Neural cell (in vitro differentiated cells): Measurements from ENCODE around the gene HAPLN2. TPM values are rescaled to one million over a fixed set of nuclear protein-coding genes. Genes with fewer than 3 reads are reported as not detected.

Experiments
- H2AFZ ChIP-seq: fragments of 200-600, 300-800 bp; sonication (generic), shearing (Covaris generic); 2 replicates; pipeline ENCODE4 v1.6.0; 2014; ENCODE audit warnings: low read depth, mild to moderate bottlenecking, antibody characterized with exemption, low read length, moderate library complexity
- H3F3A ChIP-seq: fragments of 200-600 bp; shearing (Covaris generic); 2 replicates; pipeline ENCODE4 v1.6.1; 2016; ENCODE audit warnings: mild to moderate bottlenecking, moderate library complexity, mixed read lengths, antibody characterized with exemption, low read length; ENCODE audit not compliant: insufficient read depth, poor library complexity, severe bottlenecking
- H3K27ac ChIP-seq: fragments of 200-600, 300-800 bp; sonication (generic), shearing (Covaris generic); 2 replicates; pipeline ENCODE4 v1.5.1; 2014; ENCODE audit warnings: mild to moderate bottlenecking, low read length, moderate library complexity
- H3K27me3 ChIP-seq: fragments of 300-800, 200-600 bp; sonication (generic), shearing (Covaris generic); 2 replicates; pipeline ENCODE4 v1.6.0; 2014; ENCODE audit warnings: mild to moderate bottlenecking, low read depth, low read length, moderate library complexity; ENCODE audit not compliant: insufficient read depth
- H3K36me3 ChIP-seq: fragments of 300-800, 200-600 bp; sonication (generic), shearing (Covaris generic); 2 replicates; pipeline ENCODE4 v1.5.1; 2014; ENCODE audit warnings: mild to moderate bottlenecking, antibody characterized with exemption, low read length, moderate library complexity; ENCODE audit not compliant: insufficient read depth
- H3K4me2 ChIP-seq: fragments of 300-800, 200-600 bp; sonication (generic), shearing (Covaris generic); 2 replicates; pipeline ENCODE4 v1.6.0; 2014; ENCODE audit warnings: mild to moderate bottlenecking, low read length
- H3K4me3 ChIP-seq: fragments of 300-800, 200-600 bp; sonication (generic), shearing (Covaris generic); 2 replicates; pipeline ENCODE4 v1.5.1; 2014; ENCODE audit warnings: mild to moderate bottlenecking, low read length, moderate library complexity
- H3K79me2 ChIP-seq: fragments of 200-600 bp; shearing (Covaris generic); replicated peaks from 2 replicates; pipeline ENCODE4 v1.6.0; 2014; ENCODE audit warnings: mild to moderate bottlenecking, low read length, moderate library complexity; ENCODE audit not compliant: insufficient read depth
- H3K9ac ChIP-seq: fragments of 300-800, 200-600 bp; sonication (generic), shearing (Covaris generic); 2 replicates; pipeline ENCODE4 v1.6.1; 2016; ENCODE audit warnings: mild to moderate bottlenecking, low read length, mixed read lengths
- H3K9me2 ChIP-seq: fragments of 200-600 bp; shearing (Covaris generic); 2 replicates; pipeline ENCODE4 v1.6.1; 2016; ENCODE audit warnings: mild to moderate bottlenecking, low read length, mixed read lengths; ENCODE audit not compliant: insufficient read depth
- H3K9me3 ChIP-seq: fragments of 200-600, 300-800 bp; sonication (generic), shearing (Covaris generic); 2 replicates; pipeline ENCODE4 v1.6.1; 2016; ENCODE audit warnings: mild to moderate bottlenecking, mixed run types, low read length, moderate library complexity, mixed read lengths
- H4K20me1 ChIP-seq: fragments of 200-600 bp; shearing (Covaris generic); 2 replicates; pipeline ENCODE4 v1.6.1; 2016; ENCODE audit warnings: mild to moderate bottlenecking, mixed run types; ENCODE audit not compliant: insufficient read depth
- EP300 ChIP-seq: fragments of 450-650 bp; conservative IDR thresholded peaks from 2 replicates; pipeline ENCODE4 v1.6.1; 2014; ENCODE audit warnings: antibody characterized with exemption, mild to moderate bottlenecking, moderate library complexity; ENCODE audit not compliant: poor library complexity, severe bottlenecking
- EZH2 ChIP-seq: fragments of 200-600, 300-800 bp; shearing (Covaris generic), sonication (generic); IDR thresholded peaks from 2 replicates; pipeline ENCODE4 v1.6.1; 2014; ENCODE audit warnings: antibody characterized with exemption, low read length, borderline replicate concordance, mild to moderate bottlenecking; ENCODE audit not compliant: insufficient read depth, poor library complexity, severe bottlenecking
- MXI1 ChIP-seq: fragments of 450-650 bp; conservative IDR thresholded peaks from 2 replicates; pipeline ENCODE4 v1.6.1; 2014; ENCODE audit warnings: antibody characterized with exemption, mild to moderate bottlenecking; ENCODE audit not compliant: poor library complexity, severe bottlenecking
- POLR2AphosphoS5 ChIP-seq: IDR thresholded peaks from 2 replicates; pipeline ENCODE4 v1.6.1; 2012
- RAD21 ChIP-seq: fragments of 450-650 bp; conservative IDR thresholded peaks from 2 replicates; pipeline ENCODE4 v1.6.1; 2014; ENCODE audit warnings: antibody characterized with exemption, mild to moderate bottlenecking, moderate library complexity
- SMC3 ChIP-seq: fragments of 450-650 bp; conservative IDR thresholded peaks from 2 replicates; pipeline ENCODE4 v1.6.1; 2014; ENCODE audit warnings: antibody characterized with exemption, mild to moderate bottlenecking, moderate library complexity; ENCODE audit not compliant: poor library complexity
- TAF1 ChIP-seq: IDR thresholded peaks from 2 replicates; pipeline ENCODE4 v1.6.1; 2012; ENCODE audit warnings: low read depth
- polyA plus RNA-seq: library from polyadenylated mRNA; depleted of rRNA; stranded (reverse); fragments of >200 nt; gene quantifications from 2 replicates; pipeline ENCODE4 v1.2.3, GENCODE V29; 2014
- TF ChIP-seq, protein P1 (sequence below): fragments of 450-650 bp; IDR thresholded peaks from 2 replicates; pipeline ENCODE4 v1.5.1; 2014; ENCODE audit warnings: antibody characterized with exemption, mild to moderate bottlenecking, moderate library complexity; ENCODE audit not compliant: poor library complexity, severe bottlenecking
- TF ChIP-seq, protein P2 (sequence below): IDR thresholded peaks from 2 replicates; pipeline ENCODE4 v1.6.1; 2012; ENCODE audit warnings: borderline replicate concordance

HAPLN2 gene
- polyA plus RNA-seq, 1 donor from 2014 or later: 22.9 TPM

DNA sequence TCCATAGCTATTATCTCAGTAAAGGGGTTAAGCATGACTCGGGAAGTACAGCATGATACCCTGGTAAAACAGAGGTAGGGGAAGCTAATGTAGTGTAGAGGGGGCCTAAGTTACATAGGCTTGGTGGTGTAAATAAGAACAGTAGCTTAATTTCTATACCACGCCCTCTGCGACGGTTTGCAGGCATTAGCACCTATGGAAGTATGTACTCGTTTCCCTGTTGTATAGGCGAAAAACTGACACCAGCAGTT lies 28.1 kb upstream of the HAPLN2 start:
- H2AFZ ChIP-seq: peak overlapping the region; percentile 85
- no peaks in the 10 kb centered on the region for H3F3A ChIP-seq
- peak overlapping the region; percentile 45 for H3K27ac ChIP-seq

DNA sequence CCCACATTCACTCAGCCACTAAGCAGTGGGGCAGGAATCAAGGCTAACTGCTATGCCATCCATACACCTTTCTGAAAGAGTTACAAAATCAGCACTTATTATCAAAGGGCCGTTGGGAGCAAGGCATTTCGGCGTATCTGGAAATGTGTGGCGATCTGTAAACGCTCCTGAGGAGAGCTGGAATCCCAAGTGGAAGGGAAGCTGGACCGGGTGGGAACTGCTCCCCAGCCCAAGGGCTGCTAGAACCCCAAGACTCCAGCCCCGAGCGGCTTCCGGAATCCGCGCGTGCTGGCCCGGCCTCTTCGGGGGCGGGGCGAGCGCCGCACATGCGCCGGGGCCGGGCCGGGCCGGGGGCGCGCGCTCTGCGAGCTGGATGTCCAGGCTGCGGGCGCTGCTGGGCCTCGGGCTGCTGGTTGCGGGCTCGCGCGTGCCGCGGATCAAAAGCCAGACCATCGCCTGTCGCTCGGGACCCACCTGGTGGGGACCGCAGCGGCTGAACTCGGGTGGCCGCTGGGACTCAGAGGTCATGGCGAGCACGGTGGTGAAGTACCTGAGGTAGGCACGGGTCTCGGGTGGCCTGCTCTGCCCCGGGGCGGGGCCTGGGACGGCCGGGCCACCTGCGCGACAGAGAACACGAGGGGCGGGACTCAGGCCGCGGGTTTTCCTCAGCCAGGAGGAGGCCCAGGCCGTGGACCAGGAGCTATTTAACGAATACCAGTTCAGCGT lies 27.6 kb upstream of the HAPLN2 start, which contains the start of gene NAXE:
Gene NAXE (plus strand): TSS at position 345 of the 726 bp plus-strand sequence. CDS start 29 bp downstream, at position 374.
- Histone ChIP-seq H4K20me1 (no peaks in the 10 kb centered on the region), H3K9ac (peak within 1 kb of the TSS; percentile 80), H3K36me3 (no peaks in the 10 kb centered on the region), H2AFZ (peak within 1 kb of the TSS; percentile 85), H3K79me2 (no peaks in the 10 kb centered on the region), H3K27ac (peak within 1 kb of the TSS; percentile 47), H3K9me3 (no peaks in the 10 kb centered on the region), H3K4me2 (peak within 1 kb of the TSS; percentile 80), H3K9me2 (no peaks in the 10 kb centered on the region), H3F3A (no peaks in the 10 kb centered on the region), H3K27me3 (no peaks in the 10 kb centered on the region), H3K4me3 (peak within 1 kb of the TSS; percentile 86)
- TF ChIP-seq, protein P1, sequence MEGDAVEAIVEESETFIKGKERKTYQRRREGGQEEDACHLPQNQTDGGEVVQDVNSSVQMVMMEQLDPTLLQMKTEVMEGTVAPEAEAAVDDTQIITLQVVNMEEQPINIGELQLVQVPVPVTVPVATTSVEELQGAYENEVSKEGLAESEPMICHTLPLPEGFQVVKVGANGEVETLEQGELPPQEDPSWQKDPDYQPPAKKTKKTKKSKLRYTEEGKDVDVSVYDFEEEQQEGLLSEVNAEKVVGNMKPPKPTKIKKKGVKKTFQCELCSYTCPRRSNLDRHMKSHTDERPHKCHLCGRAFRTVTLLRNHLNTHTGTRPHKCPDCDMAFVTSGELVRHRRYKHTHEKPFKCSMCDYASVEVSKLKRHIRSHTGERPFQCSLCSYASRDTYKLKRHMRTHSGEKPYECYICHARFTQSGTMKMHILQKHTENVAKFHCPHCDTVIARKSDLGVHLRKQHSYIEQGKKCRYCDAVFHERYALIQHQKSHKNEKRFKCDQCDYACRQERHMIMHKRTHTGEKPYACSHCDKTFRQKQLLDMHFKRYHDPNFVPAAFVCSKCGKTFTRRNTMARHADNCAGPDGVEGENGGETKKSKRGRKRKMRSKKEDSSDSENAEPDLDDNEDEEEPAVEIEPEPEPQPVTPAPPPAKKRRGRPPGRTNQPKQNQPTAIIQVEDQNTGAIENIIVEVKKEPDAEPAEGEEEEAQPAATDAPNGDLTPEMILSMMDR: peak; percentile 6
- TF ChIP-seq EP300 (no peak), TAF1 (peak; percentile 72), RAD21 (no peak), EZH2 (no peak), SMC3 (peak; percentile 42), MXI1 (peak; percentile 86), POLR2AphosphoS5 (peak; percentile 53)
- TF ChIP-seq, protein P2, sequence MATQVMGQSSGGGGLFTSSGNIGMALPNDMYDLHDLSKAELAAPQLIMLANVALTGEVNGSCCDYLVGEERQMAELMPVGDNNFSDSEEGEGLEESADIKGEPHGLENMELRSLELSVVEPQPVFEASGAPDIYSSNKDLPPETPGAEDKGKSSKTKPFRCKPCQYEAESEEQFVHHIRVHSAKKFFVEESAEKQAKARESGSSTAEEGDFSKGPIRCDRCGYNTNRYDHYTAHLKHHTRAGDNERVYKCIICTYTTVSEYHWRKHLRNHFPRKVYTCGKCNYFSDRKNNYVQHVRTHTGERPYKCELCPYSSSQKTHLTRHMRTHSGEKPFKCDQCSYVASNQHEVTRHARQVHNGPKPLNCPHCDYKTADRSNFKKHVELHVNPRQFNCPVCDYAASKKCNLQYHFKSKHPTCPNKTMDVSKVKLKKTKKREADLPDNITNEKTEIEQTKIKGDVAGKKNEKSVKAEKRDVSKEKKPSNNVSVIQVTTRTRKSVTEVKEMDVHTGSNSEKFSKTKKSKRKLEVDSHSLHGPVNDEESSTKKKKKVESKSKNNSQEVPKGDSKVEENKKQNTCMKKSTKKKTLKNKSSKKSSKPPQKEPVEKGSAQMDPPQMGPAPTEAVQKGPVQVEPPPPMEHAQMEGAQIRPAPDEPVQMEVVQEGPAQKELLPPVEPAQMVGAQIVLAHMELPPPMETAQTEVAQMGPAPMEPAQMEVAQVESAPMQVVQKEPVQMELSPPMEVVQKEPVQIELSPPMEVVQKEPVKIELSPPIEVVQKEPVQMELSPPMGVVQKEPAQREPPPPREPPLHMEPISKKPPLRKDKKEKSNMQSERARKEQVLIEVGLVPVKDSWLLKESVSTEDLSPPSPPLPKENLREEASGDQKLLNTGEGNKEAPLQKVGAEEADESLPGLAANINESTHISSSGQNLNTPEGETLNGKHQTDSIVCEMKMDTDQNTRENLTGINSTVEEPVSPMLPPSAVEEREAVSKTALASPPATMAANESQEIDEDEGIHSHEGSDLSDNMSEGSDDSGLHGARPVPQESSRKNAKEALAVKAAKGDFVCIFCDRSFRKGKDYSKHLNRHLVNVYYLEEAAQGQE: no peak

More for the DNA sequence above, 28.1 kb upstream of the HAPLN2 start:
- TF ChIP-seq, protein P1: no peak
- TF ChIP-seq, protein P2: no peak
- TF ChIP-seq TAF1 (no peak), POLR2AphosphoS5 (no peak), SMC3 (no peak), EP300 (no peak), EZH2 (no peak), MXI1 (no peak), RAD21 (no peak)
- Histone ChIP-seq H4K20me1 (no peaks in the 10 kb centered on the region), H3K9me3 (no peaks in the 10 kb centered on the region), H3K27me3 (no peaks in the 10 kb centered on the region), H3K79me2 (no peaks in the 10 kb centered on the region), H3K4me2 (peak overlapping the region; percentile 80), H3K9me2 (no peaks in the 10 kb centered on the region), H3K9ac (peak overlapping the region; percentile 80), H3K36me3 (no peaks in the 10 kb centered on the region), H3K4me3 (peak overlapping the region; percentile 86)
